Measurements from ENCODE around the gene NPAS3.

GRCh38 chr14:33381717-33382116, 443.0 kb downstream of the NPAS3 start:
- no peak for TF ChIP-seq POLR2AphosphoS5 (IDR thresholded peaks at IDR 0.05; ENCODE audit: borderline replicate concordance, low read depth, low read length)
- TF ChIP-seq EZH2 (IDR thresholded peaks at IDR 0.05) = no peak
